WTC11 (cell line): ENCODE data around the gene SHANK1.

Experiments
- ATF1 ChIP-seq: sonication (generic); formaldehyde crosslinking; IDR thresholded peaks from 2 replicates; pipeline ENCODE4 v1.8.1; 2023; ENCODE audit warnings: mild to moderate bottlenecking, moderate library complexity, missing genetic modification reagents
- CREB1 ChIP-seq: sonication (generic); formaldehyde crosslinking; IDR thresholded peaks from 2 replicates; pipeline ENCODE4 v1.8.0; 2023; ENCODE audit warnings: mild to moderate bottlenecking, missing genetic modification reagents
- CTCF ChIP-seq: fragments of 200-600 bp; IDR thresholded peaks from 2 replicates; pipeline ENCODE4 v1.8.0; 2022; ENCODE audit warnings: antibody characterized with exemption
- FOXP1 ChIP-seq: sonication (generic); formaldehyde crosslinking; IDR thresholded peaks from 2 replicates; pipeline ENCODE4 v1.8.0; 2022; ENCODE audit warnings: missing genetic modification reagents, mild to moderate bottlenecking, moderate library complexity, borderline replicate concordance
- IRF1 ChIP-seq: sonication (generic); formaldehyde crosslinking; IDR thresholded peaks from 2 replicates; pipeline ENCODE4 v1.8.0; 2023; ENCODE audit warnings: missing genetic modification reagents
- NR1H2 ChIP-seq: sonication (generic); formaldehyde crosslinking; IDR thresholded peaks from 2 replicates; pipeline ENCODE4 v1.9.0; 2021; ENCODE audit warnings: mild to moderate bottlenecking, moderate library complexity, missing genetic modification reagents
- SMAD4 ChIP-seq: sonication (generic); formaldehyde crosslinking; IDR thresholded peaks from 2 replicates; pipeline ENCODE4 v1.8.0; 2022; ENCODE audit warnings: mild to moderate bottlenecking, missing genetic modification reagents
- ZNF121 ChIP-seq: sonication (generic); formaldehyde crosslinking; IDR thresholded peaks from 2 replicates; pipeline ENCODE4 v1.8.0; 2023; ENCODE audit warnings: missing genetic modification reagents
- TF ChIP-seq, protein P1 (sequence below): fragments of 250-450 bp; sonication (Bioruptor Pico); conservative IDR thresholded peaks from 2 replicates; pipeline ENCODE4 v1.9.0; 2021; ENCODE audit warnings: mild to moderate bottlenecking
- TF ChIP-seq, protein P2 (sequence below): sonication (generic); formaldehyde crosslinking; IDR thresholded peaks from 2 replicates; pipeline ENCODE4 v1.8.1; 2023; ENCODE audit warnings: mild to moderate bottlenecking, missing genetic modification reagents

DNA sequence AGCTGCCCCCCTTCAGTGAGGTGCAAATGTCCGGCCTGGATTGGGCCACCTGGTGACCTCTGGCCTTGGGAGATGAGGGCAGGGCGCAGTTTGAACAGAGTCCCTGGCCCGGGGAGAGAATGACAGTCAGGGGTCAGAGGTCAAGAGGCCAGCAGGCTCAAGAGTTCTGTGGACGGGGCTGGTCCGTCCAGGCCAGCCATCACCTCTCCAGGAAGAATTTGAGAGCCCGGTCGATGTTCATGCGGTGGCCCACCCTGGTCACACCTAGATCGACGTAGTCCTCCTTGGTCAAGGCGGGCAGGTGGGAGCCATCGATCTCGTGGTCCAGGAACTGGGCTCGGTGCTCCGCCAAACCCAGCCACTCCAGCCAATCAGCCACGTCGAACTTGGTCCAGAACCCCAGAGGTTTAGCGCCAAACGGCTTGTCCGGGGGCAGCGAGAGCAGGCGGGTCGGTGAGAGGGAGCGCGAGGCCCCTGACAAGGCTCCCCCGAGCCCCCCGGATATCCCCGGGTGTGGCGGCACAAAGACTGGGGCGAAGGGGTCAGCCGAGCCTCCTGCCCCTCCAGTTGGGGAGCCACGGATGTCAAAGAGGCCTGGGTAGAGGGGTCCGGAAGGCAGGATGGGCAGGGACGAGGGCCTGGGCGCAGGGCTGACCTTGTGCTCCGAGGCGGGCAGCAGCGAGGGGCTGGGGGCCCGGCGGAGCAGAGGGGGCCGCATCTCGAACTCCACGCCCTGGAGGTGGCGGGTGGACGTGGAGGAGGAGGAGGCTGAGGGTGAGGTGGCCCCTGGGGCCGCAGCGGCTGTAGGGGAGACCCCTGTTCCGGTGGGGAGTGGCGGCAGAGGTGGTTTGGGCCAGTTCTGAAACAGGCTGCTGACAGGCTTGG is 57.6 kb downstream of the SHANK1 start:
- TF ChIP-seq CTCF (no peak), FOXP1 (no peak), SMAD4 (CRISPR knock-in tag) (no peak), CREB1 (CRISPR knock-in tag) (no peak), ZNF121 (CRISPR knock-in tag) (no peak), ATF1 (CRISPR knock-in tag) (no peak), NR1H2 (CRISPR knock-in tag) (no peak), IRF1 (no peak)
- TF ChIP-seq, protein P1, sequence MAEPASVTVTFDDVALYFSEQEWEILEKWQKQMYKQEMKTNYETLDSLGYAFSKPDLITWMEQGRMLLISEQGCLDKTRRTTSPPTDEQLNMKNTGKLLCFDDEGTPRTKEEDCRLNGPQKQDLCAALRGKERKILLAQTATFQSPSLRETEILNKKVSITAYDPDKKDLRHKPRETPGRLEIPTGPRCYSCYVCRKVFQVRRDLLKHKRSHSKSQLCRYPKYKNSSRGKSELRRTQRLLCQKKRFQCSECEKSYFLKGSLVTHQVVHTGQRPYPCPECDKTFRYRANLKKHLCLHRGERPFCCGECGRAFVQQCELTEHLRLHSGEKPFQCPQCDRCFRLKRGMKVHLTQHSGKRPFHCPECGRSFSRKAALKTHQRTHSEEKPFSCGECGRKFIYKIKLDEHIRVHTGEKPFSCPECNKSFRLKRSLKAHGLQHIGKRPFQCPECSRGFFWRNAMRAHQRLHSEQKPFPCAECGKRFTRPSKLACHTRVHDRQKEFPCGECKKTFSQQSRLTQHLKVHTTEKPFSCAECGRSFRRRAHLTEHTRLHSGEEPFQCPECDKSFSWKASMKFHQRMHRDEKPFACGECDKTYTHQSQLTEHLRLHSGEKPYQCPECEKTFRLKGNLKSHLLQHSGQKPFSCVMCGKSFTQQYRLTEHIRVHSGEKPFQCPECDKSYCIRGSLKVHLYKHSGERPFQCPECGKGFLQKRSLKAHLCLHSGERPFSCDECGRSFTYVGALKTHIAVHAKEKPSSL (CRISPR knock-in tag): no peak
- TF ChIP-seq, protein P2, sequence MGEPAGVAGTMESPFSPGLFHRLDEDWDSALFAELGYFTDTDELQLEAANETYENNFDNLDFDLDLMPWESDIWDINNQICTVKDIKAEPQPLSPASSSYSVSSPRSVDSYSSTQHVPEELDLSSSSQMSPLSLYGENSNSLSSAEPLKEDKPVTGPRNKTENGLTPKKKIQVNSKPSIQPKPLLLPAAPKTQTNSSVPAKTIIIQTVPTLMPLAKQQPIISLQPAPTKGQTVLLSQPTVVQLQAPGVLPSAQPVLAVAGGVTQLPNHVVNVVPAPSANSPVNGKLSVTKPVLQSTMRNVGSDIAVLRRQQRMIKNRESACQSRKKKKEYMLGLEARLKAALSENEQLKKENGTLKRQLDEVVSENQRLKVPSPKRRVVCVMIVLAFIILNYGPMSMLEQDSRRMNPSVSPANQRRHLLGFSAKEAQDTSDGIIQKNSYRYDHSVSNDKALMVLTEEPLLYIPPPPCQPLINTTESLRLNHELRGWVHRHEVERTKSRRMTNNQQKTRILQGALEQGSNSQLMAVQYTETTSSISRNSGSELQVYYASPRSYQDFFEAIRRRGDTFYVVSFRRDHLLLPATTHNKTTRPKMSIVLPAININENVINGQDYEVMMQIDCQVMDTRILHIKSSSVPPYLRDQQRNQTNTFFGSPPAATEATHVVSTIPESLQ: no peak
